HG03442 (cell line): ENCODE data around the gene PPIL4.

Experiments
- ATAC-seq: cut with Tn5 transposase; IDR thresholded peaks from one replicate; pipeline ENCODE4 v1.9.1; 2021; ENCODE audit warnings: mild to moderate bottlenecking, moderate library complexity; ENCODE audit not compliant: unreplicated experiment

The PPIL4 gene, protein sequence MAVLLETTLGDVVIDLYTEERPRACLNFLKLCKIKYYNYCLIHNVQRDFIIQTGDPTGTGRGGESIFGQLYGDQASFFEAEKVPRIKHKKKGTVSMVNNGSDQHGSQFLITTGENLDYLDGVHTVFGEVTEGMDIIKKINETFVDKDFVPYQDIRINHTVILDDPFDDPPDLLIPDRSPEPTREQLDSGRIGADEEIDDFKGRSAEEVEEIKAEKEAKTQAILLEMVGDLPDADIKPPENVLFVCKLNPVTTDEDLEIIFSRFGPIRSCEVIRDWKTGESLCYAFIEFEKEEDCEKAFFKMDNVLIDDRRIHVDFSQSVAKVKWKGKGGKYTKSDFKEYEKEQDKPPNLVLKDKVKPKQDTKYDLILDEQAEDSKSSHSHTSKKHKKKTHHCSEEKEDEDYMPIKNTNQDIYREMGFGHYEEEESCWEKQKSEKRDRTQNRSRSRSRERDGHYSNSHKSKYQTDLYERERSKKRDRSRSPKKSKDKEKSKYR

DNA sequence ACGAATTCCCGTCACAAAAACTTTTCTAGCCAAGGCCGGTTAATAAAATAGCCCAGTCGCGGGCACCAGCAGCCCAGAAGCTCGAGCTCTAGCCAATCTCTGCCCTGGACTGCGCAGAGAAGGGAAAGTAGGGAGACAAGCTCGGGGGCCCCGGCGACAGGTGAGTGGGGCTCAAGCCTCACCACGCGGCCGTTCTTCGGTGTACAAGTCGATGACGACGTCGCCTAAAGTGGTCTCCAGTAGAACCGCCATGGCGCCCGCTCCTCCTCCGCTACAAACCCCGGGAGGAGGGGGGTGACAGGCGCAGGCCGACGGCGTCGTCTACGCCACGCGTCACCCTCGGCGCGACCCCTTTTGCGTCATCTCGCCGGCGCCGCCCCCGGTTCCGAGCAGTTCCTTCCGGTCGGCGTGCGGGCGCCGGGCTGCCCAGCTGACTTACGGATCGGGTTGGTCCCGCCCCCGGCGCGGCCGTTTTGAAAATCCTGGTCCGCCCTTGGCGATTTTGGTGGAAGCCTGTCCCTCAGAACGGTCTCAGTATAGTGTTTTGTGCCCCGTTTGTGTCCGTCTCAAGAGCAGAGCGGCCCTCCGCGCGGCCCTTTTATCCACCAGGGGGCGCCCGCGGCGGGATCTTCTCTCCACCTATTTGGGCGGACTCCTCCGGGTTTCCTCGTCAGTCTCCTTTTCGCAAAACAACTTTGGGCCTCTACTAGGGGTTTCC, at the start of gene PPIL4:
PPIL4 (minus strand) TSS at position 290 of the 718 bp plus-strand sequence; CDS start at position 252, 38 bp downstream.
- peak; percentile 91 for ATAC-seq

DNA sequence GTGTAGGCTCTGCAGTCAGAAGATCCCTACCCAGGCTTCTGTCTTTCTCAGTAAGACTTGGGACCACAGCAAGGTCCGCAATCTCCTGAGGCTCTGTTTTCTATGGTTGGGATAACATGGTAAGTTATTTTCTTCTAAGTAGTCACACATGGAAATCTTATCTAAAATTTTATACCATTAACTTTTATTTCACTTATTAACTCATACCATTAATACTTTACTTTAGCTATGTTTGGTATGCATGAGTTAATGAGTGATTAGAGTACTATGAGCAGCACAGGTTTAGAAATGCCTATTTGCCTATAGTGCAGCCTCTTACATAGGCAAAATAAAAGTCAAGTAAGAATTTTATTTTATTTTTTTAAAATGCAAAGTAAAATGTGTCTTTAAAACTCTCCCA, 47.6 kb upstream of the PPIL4 start:
- no peak for ATAC-seq

DNA sequence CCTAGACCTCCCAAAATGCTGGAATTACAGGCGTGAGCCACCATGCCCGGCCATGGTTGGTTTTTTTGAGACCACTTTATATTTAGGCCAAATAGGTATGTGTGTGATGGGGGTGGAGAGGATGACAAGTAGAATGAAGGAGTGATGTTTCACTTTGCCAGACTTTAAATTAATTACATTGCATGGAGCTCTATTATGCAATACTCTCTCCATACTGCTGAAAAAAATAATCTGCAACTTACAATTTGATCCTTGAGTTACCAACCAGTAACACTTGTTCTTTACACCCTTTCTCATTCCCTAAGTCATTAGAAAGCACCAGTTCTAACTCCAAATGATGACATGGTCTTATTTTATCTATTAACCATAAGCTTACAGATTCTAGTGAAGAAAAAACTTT, 47.1 kb upstream of the PPIL4 start:
- ATAC-seq = no peak

DNA sequence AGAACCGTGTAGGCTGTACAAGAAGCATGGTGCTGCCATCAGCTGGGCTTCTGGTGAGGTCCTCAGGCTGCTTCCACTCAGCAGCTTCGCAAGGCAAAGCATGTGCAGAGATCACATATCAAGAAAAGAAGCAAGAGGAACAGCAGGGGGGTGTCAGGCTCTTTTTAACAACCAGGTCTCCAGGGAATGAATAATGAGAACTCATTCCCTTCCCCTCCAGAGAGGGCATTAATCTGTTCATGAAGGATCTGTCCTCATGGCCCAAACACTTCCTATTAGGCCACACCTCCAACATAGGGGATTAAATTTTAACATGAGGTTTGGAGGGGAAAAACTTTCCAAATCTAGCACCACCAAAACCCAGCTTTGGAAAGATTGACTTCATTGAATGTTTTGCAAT, 40.3 kb upstream of the PPIL4 start:
- ATAC-seq = no peak

DNA sequence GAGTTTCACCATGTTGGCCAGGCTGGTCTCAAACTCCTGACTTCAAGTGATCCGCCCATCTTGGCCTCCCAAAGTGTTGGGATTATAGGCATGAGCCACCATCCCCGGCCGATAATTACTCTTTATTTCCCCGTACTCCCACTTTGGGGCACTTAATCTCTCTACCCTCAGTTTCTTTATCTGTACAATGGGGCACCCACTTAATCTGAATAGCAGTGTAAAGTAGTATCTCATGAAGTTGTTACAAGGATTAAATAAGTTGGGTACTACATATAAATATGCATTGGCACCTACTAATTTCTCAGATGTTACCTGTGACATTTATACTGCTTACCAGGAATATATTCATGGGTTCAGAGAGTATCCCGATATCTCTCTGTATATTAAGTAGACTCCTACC, 35.5 kb upstream of the PPIL4 start:
- ATAC-seq = no peak

DNA sequence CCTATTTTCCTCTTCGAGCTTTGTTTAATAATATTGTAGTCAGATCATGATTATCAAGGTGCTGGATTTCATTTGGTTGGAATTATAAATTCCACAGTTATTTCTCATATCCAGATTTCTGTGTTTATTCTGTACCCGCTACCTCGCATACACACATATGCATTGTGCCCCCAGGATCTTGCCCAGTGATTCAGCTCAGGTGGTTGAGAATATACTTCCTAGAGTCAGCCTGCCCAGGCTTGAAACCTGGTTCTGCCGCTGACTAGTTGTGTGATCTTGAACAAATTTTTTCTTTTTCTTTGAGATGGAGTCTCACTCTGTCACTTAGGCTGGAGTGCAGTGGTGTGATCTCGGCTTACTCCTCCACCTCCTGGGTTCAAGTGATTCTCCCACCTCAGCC, 35.0 kb upstream of the PPIL4 start:
- no peak for ATAC-seq

DNA sequence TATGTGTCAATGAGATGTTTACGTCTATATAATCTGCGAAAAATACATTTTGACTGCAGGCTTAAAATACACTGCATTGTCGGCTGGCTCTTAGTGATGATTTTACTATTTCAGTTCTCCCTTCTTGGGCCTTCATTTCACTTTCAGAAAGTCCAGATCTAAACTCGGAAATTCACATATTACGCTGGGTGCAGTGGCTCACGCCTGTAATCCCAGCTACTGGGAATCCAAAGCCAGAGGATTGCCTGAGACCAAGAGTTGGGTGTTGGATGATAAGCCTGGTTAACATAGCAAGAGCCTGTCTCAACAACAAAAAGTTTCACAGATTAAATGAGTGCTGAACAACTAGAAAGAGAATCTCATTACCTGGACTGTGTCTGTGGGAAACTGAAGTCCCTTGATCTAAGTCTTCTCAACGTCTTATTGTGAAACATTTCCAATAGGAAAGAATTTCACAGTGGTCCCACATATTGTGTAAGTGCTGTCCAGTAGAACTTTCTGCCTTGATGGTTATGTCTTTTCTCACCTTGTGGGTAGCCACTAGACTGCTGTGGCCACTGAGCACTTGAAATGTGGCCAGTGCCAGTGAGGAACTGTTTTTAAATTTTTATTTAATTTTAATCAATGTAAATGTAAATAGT, 22.2 kb upstream of the PPIL4 start:
- no peak for ATAC-seq

DNA sequence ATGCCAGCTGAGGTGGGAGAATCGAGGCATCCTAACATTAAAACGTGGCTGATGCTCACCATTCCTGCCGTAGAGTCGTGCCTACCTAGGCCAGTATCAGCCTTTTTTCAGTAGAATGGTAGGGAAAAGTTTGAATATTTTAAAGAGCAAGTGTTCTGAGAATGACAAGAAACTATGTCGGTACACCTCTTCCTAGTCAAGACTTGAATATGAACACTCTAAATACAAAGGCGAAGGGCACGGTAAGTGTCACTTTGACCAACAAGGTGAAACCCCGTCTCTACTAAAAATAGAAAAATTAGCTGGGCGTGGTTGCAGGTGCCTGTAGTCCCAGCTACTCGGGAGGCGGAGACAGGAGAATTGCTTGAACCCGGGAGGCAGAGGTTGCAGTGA, 21.3 kb upstream of the PPIL4 start:
- ATAC-seq = no peak

DNA sequence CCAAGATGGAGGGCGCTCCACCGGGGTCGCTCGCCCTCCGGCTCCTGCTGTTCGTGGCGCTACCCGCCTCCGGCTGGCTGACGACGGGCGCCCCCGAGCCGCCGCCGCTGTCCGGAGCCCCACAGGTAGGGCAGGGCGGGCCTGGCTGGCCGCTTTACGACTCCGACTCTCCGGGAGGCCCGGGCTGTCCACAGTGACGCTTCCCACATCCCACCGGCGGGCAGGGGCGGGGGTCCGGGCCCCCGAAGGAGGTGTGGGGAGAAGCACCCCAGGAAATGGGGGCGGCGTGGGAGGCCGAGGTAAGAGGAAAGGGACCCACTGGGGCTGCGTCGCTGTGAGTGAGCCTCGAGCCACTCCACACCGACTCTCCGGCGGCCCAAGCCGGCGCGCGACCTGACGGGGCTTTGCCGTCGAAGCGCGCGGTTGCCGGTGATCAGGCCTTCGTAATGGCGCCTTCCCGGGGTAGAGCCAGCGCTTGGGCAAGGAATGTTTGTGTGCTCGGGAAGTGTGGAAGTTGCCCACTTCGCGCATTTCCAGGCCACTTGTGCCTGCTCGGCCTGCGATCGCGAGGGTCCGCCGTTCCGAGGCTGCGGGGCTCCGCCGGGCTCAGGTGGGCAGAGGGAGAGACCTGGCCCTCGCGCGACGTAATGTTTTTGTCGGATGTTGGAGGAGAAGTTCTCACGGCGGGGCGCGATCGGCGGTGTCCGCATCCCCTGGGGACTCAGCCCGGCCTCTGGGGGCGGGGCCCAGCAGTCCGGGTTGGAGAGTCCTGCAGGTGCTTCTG, 20.8 kb upstream of the PPIL4 start:
- ATAC-seq = peak; percentile 11

DNA sequence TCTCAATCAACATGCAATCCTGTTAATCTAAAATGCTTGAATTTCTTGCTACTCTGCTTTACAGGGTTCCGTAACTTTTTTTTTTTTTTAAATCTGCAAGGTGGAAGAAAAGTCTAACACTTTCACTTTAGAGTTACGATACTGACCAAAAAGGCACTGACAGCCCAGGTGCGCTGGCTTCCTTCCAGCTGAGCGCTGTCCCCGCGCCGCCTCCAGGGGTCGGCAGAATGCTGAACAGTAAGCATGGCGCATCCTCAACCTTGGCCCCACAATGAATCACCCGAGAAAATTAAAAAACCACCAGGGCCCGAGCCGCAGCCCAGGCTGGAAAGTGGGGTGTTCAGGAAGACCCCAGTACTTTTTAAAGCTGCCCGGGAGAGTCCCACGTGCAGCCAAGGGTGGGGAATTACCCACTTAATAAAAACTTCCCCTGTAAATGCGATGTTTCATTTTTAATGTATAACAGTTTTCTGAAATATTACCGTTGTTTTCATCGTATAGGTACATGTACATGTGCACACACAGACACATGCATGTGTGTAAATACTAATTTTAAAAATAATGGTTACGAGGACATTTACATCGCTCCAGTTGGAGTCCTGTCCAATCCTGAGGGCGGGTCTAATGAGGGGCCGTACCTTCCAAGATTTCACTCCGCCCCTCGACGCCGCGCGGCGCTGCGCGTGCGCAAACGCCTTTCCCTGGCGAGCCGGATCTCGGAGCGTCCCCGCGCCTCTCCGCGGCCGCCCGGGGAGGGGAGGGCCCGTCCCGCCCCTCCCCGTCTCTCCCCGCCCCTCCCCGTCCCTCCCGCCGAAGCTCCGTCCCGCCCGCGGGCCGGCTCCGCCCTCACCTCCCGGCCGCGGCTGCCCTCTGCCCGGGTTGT, 19.9 kb upstream of the PPIL4 start, which contains the start of gene GINM1:
GINM1 (plus strand) TSS at position 849 of the 883 bp plus-strand sequence. CDS start 40 bp downstream, outside the sequence.
- peak; percentile 77 for ATAC-seq

DNA sequence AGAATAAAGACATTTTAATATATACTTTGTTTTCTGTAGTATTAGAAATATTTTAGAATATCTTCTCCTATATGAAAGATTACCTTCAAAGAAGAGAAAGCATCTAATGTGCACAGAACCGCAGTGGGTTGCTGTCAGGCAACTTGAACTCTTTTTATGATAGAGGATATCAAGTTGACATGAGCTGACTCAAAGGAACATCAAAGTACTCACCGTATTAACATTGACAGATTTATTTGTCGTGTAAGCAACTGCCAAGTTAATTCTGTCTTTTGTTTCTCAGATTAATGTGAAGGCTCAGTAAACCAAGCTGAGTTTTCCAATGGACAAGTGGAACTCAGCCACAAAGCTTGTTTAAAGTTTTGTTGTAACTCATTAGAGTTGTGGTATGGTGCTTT, 18.1 kb upstream of the PPIL4 start:
- no peak for ATAC-seq

DNA sequence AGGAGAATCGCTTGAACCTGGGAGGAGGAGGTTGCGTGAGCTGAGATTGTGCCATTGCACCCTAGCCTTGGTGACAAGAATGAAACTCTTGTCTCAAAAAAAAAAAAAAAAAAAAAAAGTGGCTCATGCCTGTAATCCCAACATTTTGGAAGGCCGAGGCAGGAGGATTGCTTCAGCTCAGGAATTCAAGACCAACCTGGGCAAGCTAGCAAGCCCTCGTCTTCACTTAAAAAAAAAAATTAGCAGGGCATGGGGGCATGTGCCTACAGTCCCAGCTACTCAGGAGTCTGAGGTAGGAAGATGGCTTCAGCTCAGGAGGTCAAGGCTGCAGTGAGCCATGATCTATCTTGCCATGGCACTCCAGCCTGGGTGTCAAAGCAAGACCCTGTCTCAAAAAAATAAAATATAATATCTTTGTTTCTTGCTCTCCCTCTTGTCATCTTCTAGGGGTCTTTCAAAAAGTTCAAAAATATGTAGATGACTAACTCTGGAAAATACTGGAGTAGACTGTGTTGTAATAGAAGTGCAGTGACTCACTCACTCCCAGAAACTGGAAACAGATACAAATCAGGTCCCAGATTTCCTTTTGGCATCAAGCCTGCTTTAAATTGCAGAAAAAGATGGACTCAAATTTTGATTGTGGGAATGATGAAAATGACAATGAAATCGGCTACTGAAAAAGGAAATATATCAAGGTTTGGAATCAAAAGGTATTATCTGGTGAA, 17.5 kb upstream of the PPIL4 start:
- ATAC-seq = no peak

DNA sequence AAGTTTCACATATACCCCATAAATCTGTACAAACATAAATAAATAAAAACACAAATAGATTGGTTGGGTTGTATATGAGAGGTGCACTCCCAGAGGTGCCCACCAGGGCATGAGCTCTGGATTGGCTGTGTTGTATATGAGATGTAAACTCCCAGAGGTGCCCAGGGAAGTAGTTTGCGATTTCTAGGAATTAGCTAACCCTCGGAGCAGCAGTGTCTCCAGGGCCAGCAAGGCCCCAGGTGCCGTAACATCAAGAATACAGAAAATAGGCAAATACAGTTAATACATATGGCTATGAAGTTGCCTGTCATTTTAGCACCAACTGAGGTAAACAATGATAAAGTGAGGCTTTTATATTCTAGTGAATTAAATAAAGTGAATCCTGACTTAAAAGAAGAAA, 14.9 kb upstream of the PPIL4 start:
- no peak for ATAC-seq

DNA sequence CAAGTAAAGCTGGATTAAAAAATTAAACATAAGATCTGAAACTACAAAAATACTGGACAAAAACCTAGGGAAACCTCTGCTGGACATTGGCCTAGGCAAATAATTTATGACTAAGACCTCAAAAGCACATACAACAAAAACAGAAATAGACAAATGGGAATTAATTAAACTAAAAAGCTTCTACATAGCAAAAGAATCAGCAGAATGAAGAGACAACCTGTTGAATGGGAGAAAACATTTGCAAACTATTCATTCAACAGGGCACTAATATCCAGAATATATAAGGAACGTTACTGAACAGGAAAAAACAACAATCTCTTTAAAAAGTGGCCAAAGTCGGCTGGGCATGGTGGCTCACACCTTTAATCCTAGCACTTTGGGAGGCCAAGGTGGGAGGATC, 13.5 kb upstream of the PPIL4 start:
- ATAC-seq = no peak

DNA sequence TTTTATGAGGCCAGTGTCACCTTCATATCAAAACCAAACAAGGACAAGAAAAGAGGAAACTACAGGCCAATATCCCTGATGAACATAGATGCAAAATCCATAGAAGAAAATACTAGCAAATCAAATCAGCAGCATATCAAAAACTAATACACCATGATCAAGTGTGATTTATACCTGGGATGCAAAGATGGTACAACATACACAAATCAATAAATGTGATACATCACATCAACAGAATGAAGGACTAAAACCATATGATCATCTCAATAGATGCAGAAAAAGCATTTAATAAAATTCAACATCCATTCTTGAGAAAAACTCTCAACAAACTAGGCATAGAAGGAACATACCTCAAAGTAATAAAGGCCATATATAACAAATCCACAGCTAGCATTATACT, 12.2 kb upstream of the PPIL4 start:
- ATAC-seq = no peak

DNA sequence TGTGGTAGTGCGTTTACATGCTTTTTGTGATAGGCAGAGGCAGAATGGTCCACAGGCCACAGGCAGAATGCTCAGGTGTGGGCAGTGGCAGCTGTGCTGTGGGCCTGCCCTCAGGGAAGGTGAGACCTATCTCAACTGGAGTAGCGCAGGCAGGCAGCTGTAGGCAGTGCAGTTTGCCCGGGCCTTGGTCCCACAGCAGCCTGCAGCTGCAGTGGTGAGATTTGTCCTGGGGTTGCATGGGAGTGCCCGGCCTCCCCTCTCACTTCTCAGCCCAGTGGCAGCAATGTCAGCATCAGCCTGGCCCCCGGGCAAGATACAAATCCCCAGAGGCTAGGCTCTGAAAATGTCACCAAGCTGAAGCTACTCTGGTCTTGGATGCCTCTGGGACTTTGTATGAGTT, 6.1 kb upstream of the PPIL4 start:
- ATAC-seq = no peak

DNA sequence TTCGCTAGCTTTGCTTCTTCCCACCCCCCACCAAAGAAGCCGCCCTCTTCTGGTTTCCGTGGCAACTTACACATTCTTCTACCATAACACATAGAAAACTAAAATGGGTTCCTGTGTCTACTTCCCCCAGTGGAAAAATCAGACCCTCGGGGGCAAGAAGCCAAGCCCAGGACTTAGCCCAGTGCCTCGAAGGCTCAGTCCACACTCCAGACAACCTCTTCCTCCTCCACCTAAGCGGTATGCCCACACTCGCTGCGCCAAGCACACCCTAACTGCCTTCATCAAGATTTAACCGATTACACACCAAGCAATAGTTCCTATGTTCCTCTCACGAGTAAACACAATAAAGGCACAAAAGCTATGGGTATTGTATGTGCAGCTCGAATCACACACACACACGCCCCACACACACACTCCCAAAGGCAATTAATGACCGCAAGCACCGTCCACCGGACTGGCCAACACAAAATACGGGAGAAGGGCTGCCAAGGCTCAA, 537 bp downstream of the PPIL4 start:
- no peak for ATAC-seq

DNA sequence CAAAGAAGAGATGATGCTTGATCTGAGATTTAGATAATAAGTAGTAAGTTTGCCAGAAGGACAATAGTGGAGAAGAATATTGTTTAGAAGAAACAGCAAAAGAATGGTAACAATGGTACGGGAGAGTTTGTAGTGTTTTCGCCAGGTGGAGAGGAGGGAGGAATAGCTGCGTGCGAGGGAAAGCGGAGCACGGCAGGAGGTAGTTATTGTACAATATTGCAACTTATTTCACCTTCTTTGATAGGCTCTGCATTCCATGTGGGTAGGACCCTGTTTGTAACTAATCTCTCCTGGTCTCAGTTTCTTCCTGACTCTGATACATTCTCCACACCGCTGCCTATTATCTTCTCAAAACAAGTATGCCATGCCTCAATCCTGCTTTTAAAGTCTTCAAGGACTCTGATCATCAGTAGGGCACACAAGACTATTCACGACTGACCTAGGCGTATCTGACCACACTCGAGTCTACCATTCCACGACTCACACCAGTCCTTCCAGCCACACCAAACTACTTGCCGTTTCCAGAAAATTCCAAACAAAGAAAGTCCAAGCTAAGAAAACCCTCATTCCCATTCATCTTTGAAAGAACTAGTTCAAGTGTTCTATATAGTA, 1.1 kb downstream of the PPIL4 start:
- ATAC-seq = no peak

DNA sequence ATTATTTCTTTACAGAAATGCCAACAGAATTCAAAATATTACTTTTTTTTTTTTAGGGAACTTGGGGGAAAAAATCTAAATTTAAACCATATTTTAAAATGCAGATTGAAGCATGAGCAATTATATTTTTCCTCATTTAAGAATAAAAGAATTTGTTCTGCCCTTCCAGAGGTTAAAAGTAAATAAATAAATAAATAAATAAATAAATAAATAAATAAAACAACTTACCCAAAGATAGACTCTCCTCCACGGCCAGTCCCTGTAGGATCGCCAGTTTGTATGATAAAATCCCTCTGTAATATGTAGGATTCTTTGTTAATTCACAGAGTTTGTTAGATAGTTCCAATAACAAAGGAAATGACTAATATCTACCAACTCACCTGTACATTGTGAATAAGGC, 4.7 kb downstream of the PPIL4 start:
- no peak for ATAC-seq
